Measurements from ENCODE around the gene GMPPA.

GRCh38 chr2:219508444-219508734 lies 9.7 kb downstream of the GMPPA start:
- no peak for TF ChIP-seq CTCF (IDR thresholded peaks at IDR 0.05)
- no peak for TF ChIP-seq POLR2A (IDR thresholded peaks at IDR 0.05)
